ENCODE measurements around the gene CDK2AP2. TPM values are rescaled to one million over a fixed set of nuclear protein-coding genes. Genes with fewer than 3 reads are reported as not detected.

CDK2AP2 gene
- total and polyA plus RNA-seq, 2 donors (not counting 3 experiments of a cell fraction or from before 2014, with no cell fraction given), result 81.2 to 143 TPM

GRCh38 chr11:67542971-67543370 is 35.0 kb upstream of the CDK2AP2 start:
- Histone ChIP-seq H4K20me1 (replicated peaks; ENCODE audit: control insufficient read depth, extremely low read depth, insufficient read depth, low read length) (no peaks in the 10 kb centered on the region), H3K4me3 (replicated peaks in 1 of 3; ENCODE audit: insufficient read depth in 1 of 3, low read depth in 1 of 3, low read length in 3 of 3) (no peak overlapping the region), H3K79me2 (ENCODE audit: control insufficient read depth, insufficient read depth, low read length) (no peaks in the 10 kb centered on the region), H3K9ac (replicated peaks; ENCODE audit: extremely low read depth, insufficient read depth, low read length) (no peak overlapping the region), H3K9me1 (replicated peaks; ENCODE audit: control insufficient read depth, extremely low read depth, insufficient read depth, low read length) (no peaks in the 10 kb centered on the region), H3K9me3 (replicated peaks; ENCODE audit: control insufficient read depth, insufficient read depth, low read length) (no peaks in the 10 kb centered on the region), H3K4me2 (ENCODE audit: insufficient read depth, low read length) (no peak overlapping the region), H3K27me3 (ENCODE audit: control insufficient read depth in 2 of 2, insufficient read depth in 2 of 2, low read length in 2 of 2) (peaks cover 6% of the 10 kb centered on the region in 2 experiments), H3K4me1 (ENCODE audit: control insufficient read depth, extremely low read depth, insufficient read depth, low read length) (no peaks in the 10 kb centered on the region), H2AFZ (ENCODE audit: low read depth, low read length) (no peak overlapping the region), H3K36me3 (ENCODE audit: control insufficient read depth in 2 of 2, extremely low read depth in 1 of 2, insufficient read depth in 2 of 2, low read length in 2 of 2) (no peaks in the 10 kb centered on the region), H3K27ac (ENCODE audit: insufficient read depth, low read depth, low read length) (no peak overlapping the region)
- no TSS peak for BruUV-seq (replicated peaks)
- dilution Hi-C loops (cut with MboI; ENCODE audit: extremely low pct_ligation_motif_present, low sequenced_read_pairs) (no loop called here), intact Hi-C loops (cut with micrococcal nuclease) (no loop called here)
- ChIA-PET POLR2A (no interaction called here), CTCF (interaction anchor here (0.9 to 1.2 kb wide), 3 partner anchors 10 to 30 kb away, joined by 3 read pairs; no protein-coding TSS in a partner anchor)
- no peak for TF ChIP-seq EZH2 (IDR thresholded peaks at IDR 0.05; ENCODE audit: borderline replicate concordance, low read depth, low read length, severe bottlenecking)
- no peak for TF ChIP-seq MYC (IDR thresholded peaks at IDR 0.05; ENCODE audit: low read depth, low read length)
- TF ChIP-seq POLR2AphosphoS5 (IDR thresholded peaks at IDR 0.05; ENCODE audit: insufficient read depth, low read depth, low read length), result no peak
- TF ChIP-seq MAX (IDR thresholded peaks at IDR 0.05; ENCODE audit: insufficient read depth, insufficient read length), result no peak
- no peak for TF ChIP-seq CTCF (IDR thresholded peaks at IDR 0.05; ENCODE audit: extremely low read depth in 1 of 2, insufficient read depth in 1 of 2, low read depth in 1 of 2, low read length in 2 of 2)
- TF ChIP-seq JUN (IDR thresholded peaks at IDR 0.05; ENCODE audit: borderline replicate concordance, insufficient read depth, insufficient read length, low read depth), result no peak
- TF ChIP-seq FOS (IDR thresholded peaks at IDR 0.05; ENCODE audit: borderline replicate concordance, insufficient read depth, low read length), result no peak
- TF ChIP-seq POLR2A (IDR thresholded peaks at IDR 0.05; ENCODE audit: low read depth, low read length), result no peak
- no peak for TF ChIP-seq GATA2 (IDR thresholded peaks at IDR 0.05; ENCODE audit: insufficient read depth, insufficient read length, low read depth, low read length)
- DNase-seq (ENCODE audit: low read depth, low spot score) (no peak), FAIRE-seq (no peak)

Measured in endothelial cell of umbilical vein (primary cell).